ENCODE data around the gene MAN1C1. TPM values are rescaled to one million over a fixed set of nuclear protein-coding genes. Genes with fewer than 3 reads are reported as not detected.

Gene MAN1C1
- polyA plus RNA-seq, 5 donors = 12.3 to 19.2 (median 14.7) TPM

- DNase-seq = no peak
These were observed 142.0 kb downstream of the MAN1C1 start for GRCh38 chr1:25758466-25759070.

- DNase-seq = no peak
These were observed 143.6 kb downstream of the MAN1C1 start for GRCh38 chr1:25760122-25760719.

GRCh38 chr1:25760871-25761270, 144.3 kb downstream of the MAN1C1 start:
- no peak for DNase-seq

GRCh38 chr1:25763493-25763892, 146.9 kb downstream of the MAN1C1 start:
- no peak for DNase-seq

GRCh38 chr1:25765136-25765922, 148.7 kb downstream of the MAN1C1 start:
- no peak for DNase-seq

- DNase-seq = no peak
These were observed 149.5 kb downstream of the MAN1C1 start for GRCh38 chr1:25765923-25766589.

- no peak for DNase-seq
These were observed 150.3 kb downstream of the MAN1C1 start for GRCh38 chr1:25766721-25767436.

GRCh38 chr1:25767437-25767770, 150.8 kb downstream of the MAN1C1 start:
- DNase-seq = no peak

- DNase-seq = no peak
These were observed 152.4 kb downstream of the MAN1C1 start for GRCh38 chr1:25768999-25769398.

- DNase-seq = no peak
These were observed 153.2 kb downstream of the MAN1C1 start for GRCh38 chr1:25769625-25770383.

- no peak for DNase-seq
These were observed 154.1 kb downstream of the MAN1C1 start for GRCh38 chr1:25770541-25771220.

- DNase-seq = peak; percentile 23 to 30
These were observed 154.9 kb downstream of the MAN1C1 start for GRCh38 chr1:25771221-25772114.

GRCh38 chr1:25772164-25772563, 155.6 kb downstream of the MAN1C1 start:
- no peak for DNase-seq

- no peak for DNase-seq
These were observed 156.2 kb downstream of the MAN1C1 start for GRCh38 chr1:25772692-25773245.

GRCh38 chr1:25773441-25774125, 157.0 kb downstream of the MAN1C1 start:
- no peak for DNase-seq

- DNase-seq = no peak
These were observed 157.7 kb downstream of the MAN1C1 start for GRCh38 chr1:25774206-25774803.

- DNase-seq = no peak
These were observed 158.6 kb downstream of the MAN1C1 start for GRCh38 chr1:25774921-25775771.
